NCI-H1930 (cell line): Measurements from ENCODE around the gene SLC6A19.

Source experiments
- DNase-seq, 2 experiments: peaks; one replicate each; lab custom pipeline; 2025; lab: John Stamatoyannopoulos, UW

Gene SLC6A19

DNA sequence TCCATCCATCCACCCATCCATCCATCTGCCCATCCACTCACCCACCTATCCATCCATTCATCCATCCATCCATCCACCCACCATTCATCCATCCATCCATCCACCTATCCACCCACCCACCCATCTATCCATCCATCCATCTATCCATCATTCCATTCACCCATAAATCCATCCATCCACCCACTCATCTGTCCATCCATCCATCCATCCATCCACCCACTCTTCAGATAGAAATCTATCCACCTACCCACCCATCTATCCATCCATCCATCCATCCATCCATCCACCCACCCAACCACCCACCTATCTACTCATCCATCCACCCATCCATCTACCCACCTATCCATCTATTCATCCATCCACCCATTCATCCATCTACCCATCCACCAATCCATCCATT lies 35.0 kb upstream of the SLC6A19 start:
- DNase-seq: no peak

GRCh38 chr5:1167361-1167727 lies 34.1 kb upstream of the SLC6A19 start:
- no peak for DNase-seq

- DNase-seq: peak; percentile 65 to 78
These were observed 33.4 kb upstream of the SLC6A19 start for GRCh38 chr5:1167728-1168709.

- no peak for DNase-seq
These were observed 32.6 kb upstream of the SLC6A19 start for GRCh38 chr5:1168796-1169195.

- DNase-seq: no peak
These were observed 31.9 kb upstream of the SLC6A19 start for GRCh38 chr5:1169211-1170115.

GRCh38 chr5:1171340-1171941 lies 30.0 kb upstream of the SLC6A19 start:
- DNase-seq: no peak

GRCh38 chr5:1172007-1172581 lies 29.3 kb upstream of the SLC6A19 start:
- no peak for DNase-seq

DNA sequence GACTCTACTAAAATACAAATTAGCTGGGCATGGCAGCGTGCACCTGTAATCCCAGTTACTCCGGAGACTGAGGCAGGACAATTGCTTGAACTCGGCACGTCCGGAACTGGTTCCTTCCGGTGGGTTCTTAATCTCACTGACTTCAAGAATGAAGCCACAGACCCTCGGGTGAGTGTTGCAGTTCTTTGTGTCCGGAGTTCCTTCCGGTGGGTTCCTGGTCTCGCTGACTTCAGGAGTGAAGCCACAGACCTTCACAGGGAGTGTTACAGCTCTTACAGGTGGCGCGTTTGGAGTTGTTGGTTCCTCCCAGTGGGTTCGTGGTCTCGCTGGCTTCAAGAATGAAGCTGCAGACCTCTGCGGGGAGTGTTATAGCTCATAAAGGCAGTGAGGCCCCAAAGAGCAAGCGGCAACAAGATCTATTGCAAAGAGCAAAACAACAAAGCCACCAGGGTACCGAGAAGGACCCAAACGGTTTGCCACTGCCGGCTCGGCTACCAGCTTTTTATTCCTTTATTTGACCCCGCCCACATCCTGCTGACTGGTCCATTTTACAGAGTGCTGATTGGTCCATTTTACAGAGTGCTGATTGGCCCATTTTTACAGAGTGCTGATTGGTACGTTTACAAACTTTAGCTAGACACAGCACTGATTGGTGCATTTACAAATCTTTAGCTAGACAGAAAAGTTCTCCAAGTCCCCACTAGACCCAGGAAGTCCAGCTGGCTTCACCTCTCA lies 28.6 kb upstream of the SLC6A19 start:
- DNase-seq: no peak

- no peak for DNase-seq
These were observed 27.8 kb upstream of the SLC6A19 start for GRCh38 chr5:1173485-1174070.

DNA sequence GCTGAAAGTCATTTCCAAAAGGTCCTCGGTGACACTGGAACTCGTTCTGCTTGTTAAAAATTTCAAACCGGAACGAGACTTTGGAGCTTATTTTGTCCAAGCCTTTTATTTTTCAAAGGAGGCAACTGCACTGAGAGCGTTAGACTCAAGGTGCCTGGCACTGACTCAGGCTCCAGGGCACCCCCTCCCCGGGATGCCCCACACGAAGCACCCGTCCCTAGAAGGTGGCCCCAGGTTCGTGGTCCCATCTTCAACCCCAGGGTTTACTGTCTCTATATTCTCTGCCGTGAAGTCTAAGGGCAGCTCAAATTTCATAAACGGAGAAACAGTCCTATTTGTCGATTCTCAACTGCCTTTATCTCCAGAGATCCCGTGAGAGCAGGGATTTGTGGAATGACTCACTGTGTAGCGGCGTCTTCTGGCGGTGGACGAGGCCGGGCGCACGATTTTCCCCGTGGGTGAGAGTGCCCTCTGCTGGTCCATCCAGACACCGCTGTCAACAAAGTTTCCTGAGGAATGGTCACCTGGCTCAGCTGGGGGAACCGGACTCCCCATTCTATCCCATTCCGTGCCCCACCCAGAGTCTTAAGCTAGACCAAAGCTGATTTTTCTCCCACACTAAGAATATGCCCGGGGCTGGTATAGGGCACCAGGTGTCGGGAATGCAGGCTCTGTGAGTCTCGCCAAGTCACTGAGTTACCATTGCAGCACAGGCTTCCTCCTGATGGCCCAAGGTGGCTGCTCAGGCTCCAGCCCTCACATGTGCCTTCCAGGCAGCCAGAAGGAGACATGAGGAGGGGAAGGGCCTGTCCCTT lies 27.1 kb upstream of the SLC6A19 start:
- peak; percentile 39 to 65 for DNase-seq

DNA sequence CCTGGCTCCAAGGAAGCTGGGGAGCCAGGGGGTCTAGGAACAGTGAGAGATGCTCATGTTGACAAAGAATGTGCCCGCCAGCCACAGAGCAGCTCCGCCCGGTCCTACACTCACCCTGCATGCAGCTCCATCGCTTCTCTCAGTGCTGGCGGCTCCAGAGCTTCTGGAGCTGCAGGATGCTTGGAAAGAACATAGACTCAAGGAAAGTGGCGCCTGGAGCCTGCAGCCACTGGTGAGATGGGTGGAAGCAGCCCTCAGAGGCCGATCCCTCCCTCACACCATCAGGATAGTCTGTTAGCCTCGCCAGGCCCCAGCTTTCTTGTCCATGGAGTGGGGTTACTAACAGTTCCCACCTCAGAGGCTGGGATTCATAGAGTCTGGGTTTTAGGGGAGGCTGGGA lies 26.4 kb upstream of the SLC6A19 start:
- no peak for DNase-seq

DNA sequence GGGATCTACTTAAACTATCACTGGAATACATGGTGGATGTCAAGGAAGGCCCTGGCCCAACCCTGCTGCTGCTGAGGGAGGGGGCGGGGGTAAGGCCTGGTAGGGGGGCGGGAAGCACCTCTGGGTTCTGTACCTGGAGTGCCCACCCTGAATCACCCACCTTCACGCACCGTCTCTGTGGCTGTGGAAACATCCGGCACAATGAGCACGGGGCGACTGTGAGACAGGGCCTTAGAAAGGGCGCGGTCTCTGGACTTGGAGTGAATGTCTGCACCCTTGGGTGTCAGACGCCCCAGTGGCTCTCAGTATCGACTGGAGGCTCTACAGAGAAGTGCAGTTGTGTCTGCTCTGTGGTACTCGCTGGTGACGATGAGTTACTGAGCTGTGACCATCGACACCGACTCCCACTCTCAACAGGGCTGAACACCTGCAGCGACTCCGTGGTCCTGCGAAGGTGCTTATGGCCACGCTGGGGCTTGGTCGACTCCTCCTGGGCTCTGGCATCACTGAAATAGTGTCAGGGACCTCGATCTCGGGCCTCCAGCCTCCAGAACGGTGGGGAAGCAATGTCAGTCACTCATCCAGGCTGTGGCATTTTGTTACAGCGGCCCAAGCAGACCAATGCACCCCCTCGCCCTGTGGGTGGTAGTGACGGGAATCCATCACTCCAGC lies 25.5 kb upstream of the SLC6A19 start:
- DNase-seq: no peak

DNA sequence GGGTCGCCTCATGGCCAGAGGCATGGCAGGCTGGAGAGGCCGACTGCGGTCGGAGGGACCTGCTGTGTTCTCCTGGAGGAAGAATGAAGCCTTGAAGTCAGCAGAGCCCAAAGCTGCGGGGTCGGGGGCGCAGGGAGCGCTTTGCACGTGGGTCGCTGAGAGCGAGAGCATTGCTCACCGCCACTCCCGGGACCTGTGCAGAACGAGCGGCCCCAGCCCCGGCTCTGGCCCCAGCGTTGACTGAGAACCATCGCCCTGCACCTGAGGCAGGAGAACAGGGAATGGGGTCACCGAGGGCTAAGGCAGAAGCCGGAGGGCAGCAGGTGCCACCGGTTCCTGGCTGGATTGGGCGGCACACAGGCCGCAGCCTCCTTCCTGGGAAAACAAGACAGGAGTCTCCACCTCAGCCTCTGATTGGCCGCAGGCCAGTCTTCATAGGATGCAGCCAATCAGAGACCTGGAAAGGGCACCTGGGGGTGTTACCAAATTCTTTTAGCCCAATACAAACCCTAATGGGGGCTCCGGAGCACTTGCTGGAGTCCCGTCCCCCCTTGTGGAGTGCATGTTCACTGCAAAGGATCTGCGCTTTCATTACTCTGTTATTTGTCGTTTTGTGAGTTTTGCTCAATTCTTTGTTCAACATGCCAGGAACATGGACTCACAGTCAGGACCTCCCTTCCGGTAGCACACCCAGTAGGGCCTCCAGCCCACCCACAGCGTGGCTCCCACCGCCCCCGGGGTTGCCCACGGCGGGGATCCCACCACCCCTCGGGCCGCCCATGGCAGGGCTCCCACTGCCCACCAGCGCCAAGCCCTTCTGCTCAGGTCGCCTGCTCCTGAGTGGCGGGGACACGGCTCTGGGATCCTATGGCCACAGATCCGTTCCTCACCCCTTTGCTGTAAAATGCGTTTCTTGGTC lies 24.7 kb upstream of the SLC6A19 start:
- DNase-seq: no peak

GRCh38 chr5:1177826-1178528 lies 23.4 kb upstream of the SLC6A19 start:
- DNase-seq: no peak

DNA sequence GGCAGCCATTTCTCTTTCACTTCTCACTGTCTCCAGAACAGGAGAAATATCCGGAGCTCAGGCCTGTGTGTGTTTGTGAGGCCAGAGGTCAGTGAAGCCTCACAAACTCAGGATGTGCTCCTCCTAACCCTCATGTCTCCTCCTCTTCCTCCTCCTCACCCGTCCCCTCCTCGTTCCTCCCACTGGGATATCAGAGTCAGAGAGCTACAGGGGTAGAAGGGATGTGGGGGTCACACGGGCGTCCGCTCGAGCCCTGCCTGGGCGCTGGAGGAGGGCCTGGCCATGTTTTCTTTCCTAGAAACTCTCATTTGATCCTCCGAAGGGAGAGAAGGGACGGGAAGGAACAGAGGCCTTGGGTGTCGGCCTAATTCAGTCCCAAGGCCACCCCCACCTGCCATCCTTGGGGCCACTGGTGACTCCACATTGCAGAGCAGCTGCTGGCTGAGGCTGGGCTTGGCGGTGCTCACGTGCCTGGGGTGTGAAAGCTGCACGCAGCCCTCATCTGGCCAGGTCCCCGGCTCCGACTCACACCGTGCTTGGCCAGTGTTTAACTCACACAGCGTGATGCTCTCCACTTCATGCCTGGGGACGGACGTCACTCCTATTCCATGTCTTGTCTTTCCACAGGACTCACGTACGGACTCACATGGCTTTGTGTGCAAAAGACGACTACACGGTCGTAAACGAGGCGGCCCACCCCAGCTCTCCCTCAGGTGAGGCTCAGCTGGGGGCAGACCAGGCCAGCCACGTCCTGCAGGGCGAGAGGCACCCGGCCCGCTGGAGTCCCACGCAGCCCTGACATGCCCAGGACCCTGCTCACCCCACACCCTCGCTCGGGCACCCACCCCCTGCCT lies 22.6 kb upstream of the SLC6A19 start:
- no peak for DNase-seq

GRCh38 chr5:1179383-1179715 lies 22.0 kb upstream of the SLC6A19 start:
- no peak for DNase-seq

GRCh38 chr5:1180096-1180495 lies 21.3 kb upstream of the SLC6A19 start:
- DNase-seq: no peak
